ENCODE results near the gene CUEDC2.

The CUEDC2 gene

DNA sequence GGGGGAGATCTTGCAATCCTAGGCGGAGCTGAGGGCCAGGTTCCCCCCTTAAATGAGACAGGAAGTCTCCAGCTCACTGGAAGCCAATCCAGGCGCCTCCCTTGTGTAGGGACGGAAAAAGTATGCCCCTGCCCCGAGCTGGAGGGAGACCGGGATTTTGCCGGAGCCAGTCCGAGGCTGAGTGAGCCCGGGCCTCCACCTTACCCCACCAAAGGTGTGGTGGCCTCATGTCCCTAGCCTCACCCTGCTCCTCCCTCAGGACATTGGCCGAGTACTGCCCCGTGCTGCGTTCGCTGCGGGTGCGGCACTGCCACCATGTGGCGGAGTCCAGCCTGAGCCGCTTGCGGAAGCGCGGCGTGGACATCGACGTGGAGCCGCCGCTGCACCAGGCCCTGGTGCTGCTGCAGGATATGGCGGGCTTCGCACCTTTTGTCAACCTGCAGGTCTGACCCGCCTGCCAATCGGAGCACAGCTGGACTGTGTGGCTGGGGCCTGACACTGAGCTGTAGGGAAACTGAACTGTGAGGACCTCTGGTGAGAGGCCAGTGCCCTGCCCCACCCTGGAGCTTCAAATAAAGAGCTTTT lies 9.7 kb downstream of the CUEDC2 start:
- no peaks in the 10 kb centered on the region for H3K27me3 ChIP-seq (ENCODE audit: low read length)
- peak overlapping the region; percentile 74 for H3K4me2 ChIP-seq (ENCODE audit: low read depth, low read length, poor library complexity, severe bottlenecking)
- H3F3A ChIP-seq (ENCODE audit: insufficient read depth): no peaks in the 10 kb centered on the region
- H3K4me3 ChIP-seq (ENCODE audit: insufficient read depth, low read length, poor library complexity, severe bottlenecking): peak overlapping the region; percentile 82
- peak overlapping the region; percentile 68 for H3K9ac ChIP-seq (ENCODE audit: low read length)
- H3K9me3 ChIP-seq (ENCODE audit: insufficient read depth, low read length): no peaks in the 10 kb centered on the region
- H3K9me2 ChIP-seq (replicated peaks; ENCODE audit: insufficient read depth, low read length): no peaks in the 10 kb centered on the region
- H3K79me2 ChIP-seq (ENCODE audit: insufficient read depth, low read length): no peaks in the 10 kb centered on the region
- H4K20me1 ChIP-seq (ENCODE audit: low read depth, low read length): no peaks in the 10 kb centered on the region
- TF ChIP-seq, protein P1, sequence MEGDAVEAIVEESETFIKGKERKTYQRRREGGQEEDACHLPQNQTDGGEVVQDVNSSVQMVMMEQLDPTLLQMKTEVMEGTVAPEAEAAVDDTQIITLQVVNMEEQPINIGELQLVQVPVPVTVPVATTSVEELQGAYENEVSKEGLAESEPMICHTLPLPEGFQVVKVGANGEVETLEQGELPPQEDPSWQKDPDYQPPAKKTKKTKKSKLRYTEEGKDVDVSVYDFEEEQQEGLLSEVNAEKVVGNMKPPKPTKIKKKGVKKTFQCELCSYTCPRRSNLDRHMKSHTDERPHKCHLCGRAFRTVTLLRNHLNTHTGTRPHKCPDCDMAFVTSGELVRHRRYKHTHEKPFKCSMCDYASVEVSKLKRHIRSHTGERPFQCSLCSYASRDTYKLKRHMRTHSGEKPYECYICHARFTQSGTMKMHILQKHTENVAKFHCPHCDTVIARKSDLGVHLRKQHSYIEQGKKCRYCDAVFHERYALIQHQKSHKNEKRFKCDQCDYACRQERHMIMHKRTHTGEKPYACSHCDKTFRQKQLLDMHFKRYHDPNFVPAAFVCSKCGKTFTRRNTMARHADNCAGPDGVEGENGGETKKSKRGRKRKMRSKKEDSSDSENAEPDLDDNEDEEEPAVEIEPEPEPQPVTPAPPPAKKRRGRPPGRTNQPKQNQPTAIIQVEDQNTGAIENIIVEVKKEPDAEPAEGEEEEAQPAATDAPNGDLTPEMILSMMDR (IDR thresholded peaks at IDR 0.05; ENCODE audit: insufficient read depth, low read length, poor library complexity, severe bottlenecking): peak; percentile 37
- TF ChIP-seq EZH2phosphoT487 (conservative IDR thresholded peaks at IDR 0.05; ENCODE audit: low read length): no peak
- H3K27ac ChIP-seq (ENCODE audit: low read depth, low read length): peak overlapping the region; percentile 79; the same call in 1 of the 2 replicates
- H3K36me3 ChIP-seq (ENCODE audit: low read length): no peaks in the 10 kb centered on the region
- no peak overlapping the region for H2AFZ ChIP-seq (ENCODE audit: low read depth, low read length, severe bottlenecking)

DNA sequence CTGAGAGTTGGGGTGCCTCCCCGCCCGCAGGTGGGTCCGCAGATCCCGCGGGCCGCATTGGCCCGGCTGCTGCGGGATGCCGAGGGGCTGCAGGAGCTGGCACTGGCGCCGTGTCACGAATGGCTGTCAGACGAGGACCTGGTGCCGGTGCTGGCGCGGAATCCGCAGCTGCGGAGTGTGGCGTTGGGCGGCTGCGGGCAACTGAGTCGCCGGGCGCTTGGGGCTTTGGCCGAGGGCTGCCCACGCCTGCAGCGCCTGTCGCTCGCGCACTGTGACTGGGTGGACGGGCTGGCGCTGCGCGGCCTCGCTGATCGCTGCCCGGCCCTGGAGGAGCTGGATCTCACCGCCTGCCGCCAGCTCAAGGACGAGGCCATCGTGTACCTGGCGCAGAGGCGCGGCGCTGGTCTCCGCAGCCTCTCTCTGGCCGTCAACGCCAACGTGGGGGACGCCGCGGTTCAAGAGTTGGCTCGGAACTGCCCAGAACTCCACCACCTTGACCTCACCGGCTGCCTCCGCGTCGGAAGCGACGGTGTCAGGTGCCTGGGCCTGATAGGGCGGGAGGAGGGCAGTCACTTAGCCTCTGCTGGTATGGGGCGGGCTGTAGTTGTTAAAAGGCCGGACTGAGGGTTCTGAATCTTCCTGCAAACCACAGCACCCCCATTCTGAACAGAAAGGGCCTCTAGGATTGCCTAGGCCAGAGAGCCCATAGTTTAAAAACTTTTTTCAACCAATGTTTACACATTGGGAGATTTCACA lies 10.4 kb downstream of the CUEDC2 start:
- TF ChIP-seq, protein P1 (IDR thresholded peaks at IDR 0.05; ENCODE audit: insufficient read depth, low read length, poor library complexity, severe bottlenecking): no peak
- no peak for TF ChIP-seq EZH2phosphoT487 (conservative IDR thresholded peaks at IDR 0.05; ENCODE audit: low read length)
- Histone ChIP-seq H3F3A (ENCODE audit: insufficient read depth) (no peaks in the 10 kb centered on the region), H4K20me1 (ENCODE audit: low read depth, low read length) (no peaks in the 10 kb centered on the region), H3K9me3 (ENCODE audit: insufficient read depth, low read length) (no peaks in the 10 kb centered on the region), H3K27me3 (ENCODE audit: low read length) (no peaks in the 10 kb centered on the region), H3K4me2 (ENCODE audit: low read depth, low read length, poor library complexity, severe bottlenecking) (peak overlapping the region; percentile 74), H3K9me2 (replicated peaks; ENCODE audit: insufficient read depth, low read length) (no peaks in the 10 kb centered on the region), H3K36me3 (ENCODE audit: low read length) (no peaks in the 10 kb centered on the region), H3K79me2 (ENCODE audit: insufficient read depth, low read length) (no peaks in the 10 kb centered on the region), H3K27ac (ENCODE audit: low read depth, low read length) (peak overlapping the region; percentile 79), H3K9ac (ENCODE audit: low read length) (peak overlapping the region; percentile 68), H3K4me3 (ENCODE audit: insufficient read depth, low read length, poor library complexity, severe bottlenecking) (peak overlapping the region; percentile 82), H2AFZ (ENCODE audit: low read depth, low read length, severe bottlenecking) (peak overlapping the region; percentile 36)

GRCh38 chr10:102421507-102421756 lies 10.9 kb downstream of the CUEDC2 start:
- Histone ChIP-seq H3K36me3 (ENCODE audit: low read length) (no peaks in the 10 kb centered on the region), H3K27me3 (ENCODE audit: low read length) (no peaks in the 10 kb centered on the region), H3K79me2 (ENCODE audit: insufficient read depth, low read length) (no peaks in the 10 kb centered on the region), H3K9me3 (ENCODE audit: insufficient read depth, low read length) (no peaks in the 10 kb centered on the region), H3F3A (ENCODE audit: insufficient read depth) (no peaks in the 10 kb centered on the region), H3K4me3 (ENCODE audit: insufficient read depth, low read length, poor library complexity, severe bottlenecking) (peak overlapping the region; percentile 82), H3K9me2 (replicated peaks; ENCODE audit: insufficient read depth, low read length) (no peaks in the 10 kb centered on the region), H2AFZ (ENCODE audit: low read depth, low read length, severe bottlenecking) (peak overlapping the region; percentile 36), H4K20me1 (ENCODE audit: low read depth, low read length) (no peaks in the 10 kb centered on the region), H3K4me2 (ENCODE audit: low read depth, low read length, poor library complexity, severe bottlenecking) (peak overlapping the region; percentile 74), H3K27ac (ENCODE audit: low read depth, low read length) (peak overlapping the region; percentile 79), H3K9ac (ENCODE audit: low read length) (peak overlapping the region; percentile 68)
- TF ChIP-seq, protein P1 (IDR thresholded peaks at IDR 0.05; ENCODE audit: insufficient read depth, low read length, poor library complexity, severe bottlenecking): no peak
- no peak for TF ChIP-seq EZH2phosphoT487 (conservative IDR thresholded peaks at IDR 0.05; ENCODE audit: low read length)
